Neural progenitor cell (in vitro differentiated cells): Measurements from ENCODE around the gene GDF15. TPM values are rescaled to one million over a fixed set of nuclear protein-coding genes. Genes with fewer than 3 reads are reported as not detected.

ENCODE experiments used
- DNase-seq: peaks from one replicate; pipeline ENCODE4 v3.0.0-alpha.2; 2016; ENCODE audit warnings: low spot score
- H2AFZ ChIP-seq: fragments of 200-600 bp; sonication (generic); replicated peaks from 2 replicates; pipeline ENCODE4 v1.6.1; 2016; ENCODE audit warnings: antibody characterized with exemption
- H3F3A ChIP-seq: fragments of 200-600 bp; sonication (generic); 2 replicates; pipeline ENCODE4 v1.6.1; 2016; ENCODE audit warnings: antibody characterized with exemption, low read depth
- H3K27ac ChIP-seq: fragments of 200-600 bp; sonication (generic); 2 replicates; pipeline ENCODE4 v1.5.1; 2016; ENCODE audit warnings: mild to moderate bottlenecking
- H3K27me3 ChIP-seq: fragments of 200-600 bp; sonication (generic); 2 replicates; pipeline ENCODE4 v1.6.1; 2016; ENCODE audit warnings: mild to moderate bottlenecking, moderate library complexity
- H3K36me3 ChIP-seq: fragments of 200-600 bp; sonication (generic); 2 replicates; pipeline ENCODE4 v1.5.1; 2016
- H3K4me1 ChIP-seq: fragments of 200-600 bp; sonication (generic); 2 replicates; pipeline ENCODE4 v1.6.1; 2016; ENCODE audit warnings: mixed run types
- H3K4me2 ChIP-seq: fragments of 200-600 bp; sonication (generic); 2 replicates; pipeline ENCODE4 v1.6.1; 2016
- H3K4me3 ChIP-seq: fragments of 200-600 bp; sonication (generic); 2 replicates; pipeline ENCODE4 v1.5.1; 2016
- H3K79me2 ChIP-seq: fragments of 200-600 bp; sonication (generic); 2 replicates; pipeline ENCODE4 v1.6.1; 2016; ENCODE audit warnings: low read depth
- H3K9ac ChIP-seq: fragments of 200-600 bp; sonication (generic); 2 replicates; pipeline ENCODE4 v1.6.1; 2016
- H3K9me3 ChIP-seq: fragments of 200-600 bp; sonication (generic); 2 replicates; pipeline ENCODE4 v1.5.1; 2016; ENCODE audit warnings: low read depth
- H4K20me1 ChIP-seq: fragments of 200-600 bp; sonication (generic); 2 replicates; pipeline ENCODE4 v1.6.1; 2016; ENCODE audit warnings: low read depth
- H3K27ac Mint-ChIP-seq: 3 replicates; pipeline ENCODE4 v1.8.0; 2021; ENCODE audit warnings: mixed read lengths
- H3K27me3 Mint-ChIP-seq: 2 replicates; pipeline ENCODE4 v1.8.0; 2022; ENCODE audit warnings: low read depth, mild to moderate bottlenecking, inconsistent platforms, moderate library complexity, mixed read lengths; ENCODE audit not compliant: insufficient read depth
- H3K36me3 Mint-ChIP-seq: 3 replicates; pipeline ENCODE4 v1.8.0; 2021; ENCODE audit warnings: mixed read lengths
- H3K4me1 Mint-ChIP-seq: 3 replicates; pipeline ENCODE4 v1.8.0; 2021; ENCODE audit warnings: mixed read lengths
- H3K4me3 Mint-ChIP-seq: 3 replicates; pipeline ENCODE4 v1.8.0; 2021; ENCODE audit warnings: mild to moderate bottlenecking, moderate library complexity, mixed read lengths
- H3K9me3 Mint-ChIP-seq: 3 replicates; pipeline ENCODE4 v1.8.0; 2020; ENCODE audit warnings: mixed read lengths
- EZH2 ChIP-seq: fragments of 200-600 bp; sonication (generic); IDR thresholded peaks from 2 replicates; pipeline ENCODE4 v1.6.1; 2017; ENCODE audit warnings: antibody characterized with exemption, mild to moderate bottlenecking, moderate library complexity
- EZH2phosphoT487 ChIP-seq: fragments of 200-600 bp; sonication (generic); IDR thresholded peaks from 2 replicates; pipeline ENCODE4 v1.6.1; 2017; ENCODE audit warnings: antibody characterized with exemption
- total RNA-seq: library from RNA; depleted of rRNA; stranded (reverse); fragments of >200 nt; gene quantifications from 2 replicates; pipeline ENCODE4 v1.2.3, GENCODE V29; 2015; ENCODE audit warnings: low replicate concordance
- TF ChIP-seq, protein P1 (sequence below): fragments of 200-600 bp; sonication (generic); IDR thresholded peaks from 2 replicates; pipeline ENCODE4 v1.5.1; 2017; ENCODE audit warnings: antibody characterized with exemption, mild to moderate bottlenecking

The GDF15 gene
- total RNA-seq, 1 donor from 2014 or later: 0.19 TPM

GRCh38 chr19:18385359-18385674 lies 641 bp upstream of the GDF15 start:
- TF ChIP-seq, protein P1, sequence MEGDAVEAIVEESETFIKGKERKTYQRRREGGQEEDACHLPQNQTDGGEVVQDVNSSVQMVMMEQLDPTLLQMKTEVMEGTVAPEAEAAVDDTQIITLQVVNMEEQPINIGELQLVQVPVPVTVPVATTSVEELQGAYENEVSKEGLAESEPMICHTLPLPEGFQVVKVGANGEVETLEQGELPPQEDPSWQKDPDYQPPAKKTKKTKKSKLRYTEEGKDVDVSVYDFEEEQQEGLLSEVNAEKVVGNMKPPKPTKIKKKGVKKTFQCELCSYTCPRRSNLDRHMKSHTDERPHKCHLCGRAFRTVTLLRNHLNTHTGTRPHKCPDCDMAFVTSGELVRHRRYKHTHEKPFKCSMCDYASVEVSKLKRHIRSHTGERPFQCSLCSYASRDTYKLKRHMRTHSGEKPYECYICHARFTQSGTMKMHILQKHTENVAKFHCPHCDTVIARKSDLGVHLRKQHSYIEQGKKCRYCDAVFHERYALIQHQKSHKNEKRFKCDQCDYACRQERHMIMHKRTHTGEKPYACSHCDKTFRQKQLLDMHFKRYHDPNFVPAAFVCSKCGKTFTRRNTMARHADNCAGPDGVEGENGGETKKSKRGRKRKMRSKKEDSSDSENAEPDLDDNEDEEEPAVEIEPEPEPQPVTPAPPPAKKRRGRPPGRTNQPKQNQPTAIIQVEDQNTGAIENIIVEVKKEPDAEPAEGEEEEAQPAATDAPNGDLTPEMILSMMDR: no peak
- TF ChIP-seq EZH2: no peak
- Histone ChIP-seq H3K4me3 (no peak overlapping the region), H3K27me3 (peaks cover 41% of the 10 kb centered on the region), H3K9me3 (no peaks in the 10 kb centered on the region), H3K36me3 (no peaks in the 10 kb centered on the region), H3K4me2 (no peak overlapping the region), H4K20me1 (no peaks in the 10 kb centered on the region), H3K4me1 (no peaks in the 10 kb centered on the region), H3F3A (peaks cover 13% of the 10 kb centered on the region), H3K9ac (no peak overlapping the region), H3K27ac (no peak overlapping the region), H3K79me2 (no peaks in the 10 kb centered on the region), H2AFZ (peak overlapping the region; percentile 51)
- no peak overlapping the region for H3K27ac Mint-ChIP-seq
- H3K4me1 Mint-ChIP-seq: peaks cover 10% of the 10 kb centered on the region
- no peaks in the 10 kb centered on the region for H3K36me3 Mint-ChIP-seq
- no peak for DNase-seq
- H3K9me3 Mint-ChIP-seq: no peaks in the 10 kb centered on the region
- H3K27me3 Mint-ChIP-seq: peaks cover 26% of the 10 kb centered on the region
- H3K4me3 Mint-ChIP-seq: no peak overlapping the region

DNA sequence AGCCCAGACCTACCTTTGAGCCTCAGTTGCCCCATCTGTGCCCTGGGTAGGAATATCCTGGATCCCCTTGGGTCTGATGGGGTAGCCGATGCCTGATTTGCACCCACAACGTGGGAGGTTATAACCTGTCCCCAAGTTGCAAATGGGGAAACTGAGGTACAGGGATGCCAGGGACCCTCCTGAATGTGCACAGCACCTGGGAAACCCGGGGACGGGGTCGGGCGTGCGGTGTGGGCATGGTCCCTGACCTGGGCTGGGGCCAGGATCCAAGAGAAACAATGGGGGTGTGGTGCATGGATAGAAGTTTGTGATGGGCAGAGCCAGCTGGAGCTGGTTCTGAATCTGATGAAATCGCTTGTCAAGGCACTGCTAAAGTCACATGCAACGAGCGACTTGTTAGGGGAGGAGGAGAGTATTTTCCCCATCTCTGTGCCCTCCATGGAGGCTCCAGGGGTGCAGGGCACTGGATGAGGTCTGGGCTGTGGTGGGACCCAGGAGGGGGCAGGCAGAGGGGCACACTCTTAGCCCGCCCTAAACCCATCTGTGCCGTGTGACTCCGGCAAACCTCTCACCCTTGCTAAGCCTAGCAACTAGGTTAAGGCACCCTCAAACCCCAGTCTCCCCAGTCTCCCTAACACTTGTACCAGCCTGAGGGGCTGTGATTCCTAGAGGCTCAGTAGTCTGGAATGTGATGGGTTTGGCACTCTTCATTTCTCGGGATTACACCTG lies 749 bp downstream of the GDF15 start:
- H3K4me1 Mint-ChIP-seq: peaks cover 8% of the 10 kb centered on the region
- Histone ChIP-seq H4K20me1 (no peaks in the 10 kb centered on the region), H3K36me3 (no peaks in the 10 kb centered on the region), H3K9ac (no peak overlapping the region), H3K4me3 (no peak overlapping the region), H3F3A (peaks cover 11% of the 10 kb centered on the region), H3K27ac (no peak overlapping the region), H3K4me1 (no peaks in the 10 kb centered on the region), H2AFZ (no peak overlapping the region), H3K9me3 (no peaks in the 10 kb centered on the region), H3K4me2 (no peak overlapping the region), H3K79me2 (no peaks in the 10 kb centered on the region), H3K27me3 (peaks cover 41% of the 10 kb centered on the region)
- no peaks in the 10 kb centered on the region for H3K36me3 Mint-ChIP-seq
- TF ChIP-seq, protein P1: no peak
- no peak for TF ChIP-seq EZH2phosphoT487
- TF ChIP-seq EZH2: no peak
- DNase-seq: no peak
- no peak overlapping the region for H3K4me3 Mint-ChIP-seq
- H3K27me3 Mint-ChIP-seq: peaks cover 30% of the 10 kb centered on the region
- no peaks in the 10 kb centered on the region for H3K9me3 Mint-ChIP-seq
- no peak overlapping the region for H3K27ac Mint-ChIP-seq

DNA sequence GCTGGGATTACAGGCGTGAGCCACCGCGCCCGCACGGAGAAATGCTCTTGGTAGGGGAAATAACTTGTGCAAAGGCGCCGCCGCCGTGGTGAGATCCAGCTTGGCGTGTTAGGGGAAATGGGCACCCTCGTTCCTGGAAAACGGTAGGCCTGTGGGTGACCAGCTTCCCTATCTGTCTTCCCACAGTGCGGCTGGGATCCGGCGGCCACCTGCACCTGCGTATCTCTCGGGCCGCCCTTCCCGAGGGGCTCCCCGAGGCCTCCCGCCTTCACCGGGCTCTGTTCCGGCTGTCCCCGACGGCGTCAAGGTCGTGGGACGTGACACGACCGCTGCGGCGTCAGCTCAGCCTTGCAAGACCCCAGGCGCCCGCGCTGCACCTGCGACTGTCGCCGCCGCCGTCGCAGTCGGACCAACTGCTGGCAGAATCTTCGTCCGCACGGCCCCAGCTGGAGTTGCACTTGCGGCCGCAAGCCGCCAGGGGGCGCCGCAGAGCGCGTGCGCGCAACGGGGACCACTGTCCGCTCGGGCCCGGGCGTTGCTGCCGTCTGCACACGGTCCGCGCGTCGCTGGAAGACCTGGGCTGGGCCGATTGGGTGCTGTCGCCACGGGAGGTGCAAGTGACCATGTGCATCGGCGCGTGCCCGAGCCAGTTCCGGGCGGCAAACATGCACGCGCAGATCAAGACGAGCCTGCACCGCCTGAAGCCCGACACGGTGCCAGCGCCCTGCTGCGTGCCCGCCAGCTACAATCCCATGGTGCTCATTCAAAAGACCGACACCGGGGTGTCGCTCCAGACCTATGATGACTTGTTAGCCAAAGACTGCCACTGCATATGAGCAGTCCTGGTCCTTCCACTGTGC lies 2.4 kb downstream of the GDF15 start:
- Mint-ChIP-seq H3K36me3 (no peaks in the 10 kb centered on the region), H3K27ac (no peak overlapping the region), H3K4me3 (no peak overlapping the region), H3K9me3 (no peaks in the 10 kb centered on the region), H3K4me1 (peaks cover 3% of the 10 kb centered on the region), H3K27me3 (peaks cover 32% of the 10 kb centered on the region)
- H3K27ac ChIP-seq: no peak overlapping the region
- TF ChIP-seq EZH2: peak; percentile 37
- TF ChIP-seq EZH2phosphoT487: peak; percentile 44
- TF ChIP-seq, protein P1: peak; percentile 98
- H3K4me2 ChIP-seq: peak overlapping the region; percentile 65
- no peak overlapping the region for H2AFZ ChIP-seq
- H3K4me1 ChIP-seq: no peaks in the 10 kb centered on the region
- peak; percentile 84 for DNase-seq
- H3K4me3 ChIP-seq: peak overlapping the region; percentile 36
- peaks cover 41% of the 10 kb centered on the region for H3K27me3 ChIP-seq
- H3F3A ChIP-seq: peaks cover 11% of the 10 kb centered on the region
- no peaks in the 10 kb centered on the region for H4K20me1 ChIP-seq
- no peaks in the 10 kb centered on the region for H3K79me2 ChIP-seq
- no peaks in the 10 kb centered on the region for H3K9me3 ChIP-seq
- H3K9ac ChIP-seq: no peak overlapping the region
- H3K36me3 ChIP-seq: no peaks in the 10 kb centered on the region
